Measurements from ENCODE around the gene CARMIL1. TPM values are rescaled to one million over a fixed set of nuclear protein-coding genes. Genes with fewer than 3 reads are reported as not detected.

Gene CARMIL1
- total RNA-seq (2022) (25.9 and 26.5 TPM in 2 replicates), Bru-seq, nascent RNA (percentile 77 among the genes with signal in this experiment), BruChase-seq, experiment 1, labeled RNA remaining after a 2-hour chase (percentile 72 among the genes with signal in this experiment), BruChase-seq, experiment 2, labeled RNA remaining after a 6-hour chase (percentile 69 among the genes with signal in this experiment)
- long read RNA-seq, partial matches to known transcripts, result 1 of 10 reads
- long read RNA-seq, other reads (novel, unspliced or antisense), result 9 of 10 reads

- peak within 1 kb of the TSS; percentile 95 for H3K4me3 ChIP-seq (ENCODE audit: low read depth, low read length)
- Mint-ChIP-seq H3K27ac (ENCODE audit: unreplicated experiment) (peak within 1 kb of the TSS; percentile 87), H3K4me3 (ENCODE audit: unreplicated experiment) (peak within 1 kb of the TSS; percentile 95), H3K36me3 (ENCODE audit: insufficient read depth, unreplicated experiment) (no peaks in the 10 kb centered on the region), H3K4me1 (ENCODE audit: low read depth, unreplicated experiment) (peaks cover 33% of the 10 kb centered on the region), H3K27me3 (ENCODE audit: insufficient read depth, unreplicated experiment) (no peaks in the 10 kb centered on the region), H3K9me3 (ENCODE audit: unreplicated experiment) (no peaks in the 10 kb centered on the region)
- TF ChIP-seq CTCF (IDR thresholded peaks at IDR 0.05; ENCODE audit: insufficient read depth in 1 of 2, low read depth in 1 of 2, low read length in 1 of 2, severe bottlenecking in 1 of 2, unreplicated experiment in 1 of 2), result peak; percentile 53 to 88
- H3K36me3 ChIP-seq (ENCODE audit: control insufficient read depth, insufficient read depth, low read length), result no peaks in the 10 kb centered on the region
- peak; percentile 91 to 93 for DNase-seq
- intact Hi-C loops (cut with micrococcal nuclease; ENCODE audit: unreplicated experiment), result loop anchor here (1.0 to 2.0 kb wide), 4 partner anchors 34 to 211 kb away; no protein-coding TSS in a partner anchor
- no TSS peak for BruUV-seq (replicated peaks)
- CTCF ChIA-PET, result interaction anchor here (0.5 to 2.2 kb wide), 26 partner anchors 13 to 752 kb away, joined by 3 to 38 read pairs (median 4); no protein-coding TSS in a partner anchor
- H3K27me3 ChIP-seq (replicated peaks; ENCODE audit: control insufficient read depth, insufficient read depth, low read length), result no peaks in the 10 kb centered on the region
- POLR2A ChIA-PET, result interaction anchor here (0.5 to 1.5 kb wide), 9 partner anchors 25 to 844 kb away, joined by 3 to 10 read pairs (median 4); no protein-coding TSS in a partner anchor
- peaks cover 8% of the 10 kb centered on the region for H3K4me1 ChIP-seq
- H3K9me3 ChIP-seq, result no peaks in the 10 kb centered on the region
These were observed at the start of gene CARMIL1 for GRCh38 chr6:25278914-25279747. Gene CARMIL1 (plus strand): TSS chr6:25279374. CDS start chr6:25279796, 422 bp downstream.

- no peaks in the 10 kb centered on the region for H3K36me3 Mint-ChIP-seq (ENCODE audit: insufficient read depth, unreplicated experiment)
- Histone ChIP-seq H3K27me3 (replicated peaks; ENCODE audit: control insufficient read depth, insufficient read depth, low read length) (no peaks in the 10 kb centered on the region), H3K36me3 (ENCODE audit: control insufficient read depth, insufficient read depth, low read length) (no peaks in the 10 kb centered on the region), H3K9me3 (no peaks in the 10 kb centered on the region), H3K4me3 (ENCODE audit: low read depth, low read length) (no peak overlapping the region), H3K4me1 (peaks cover 13% of the 10 kb centered on the region)
- H3K27me3 Mint-ChIP-seq (ENCODE audit: insufficient read depth, unreplicated experiment), result no peaks in the 10 kb centered on the region
- H3K4me1 Mint-ChIP-seq (ENCODE audit: low read depth, unreplicated experiment), result peaks cover 8% of the 10 kb centered on the region
- ChIA-PET CTCF (no interaction called here), POLR2A (no interaction called here)
- no TSS peak for BruUV-seq (replicated peaks)
- H3K27ac Mint-ChIP-seq (ENCODE audit: unreplicated experiment), result peak overlapping the region; percentile 42
- DNase-seq, result no peak
- no peak for TF ChIP-seq CTCF (IDR thresholded peaks at IDR 0.05; ENCODE audit: insufficient read depth in 1 of 2, low read depth in 1 of 2, low read length in 1 of 2, severe bottlenecking in 1 of 2, unreplicated experiment in 1 of 2)
- intact Hi-C loops (cut with micrococcal nuclease; ENCODE audit: unreplicated experiment), result no loop called here
- peak overlapping the region; percentile 4 for H3K4me3 Mint-ChIP-seq (ENCODE audit: unreplicated experiment)
- no peaks in the 10 kb centered on the region for H3K9me3 Mint-ChIP-seq (ENCODE audit: unreplicated experiment)
These were observed 49.4 kb upstream of the CARMIL1 start for GRCh38 chr6:25229671-25230321.

GRCh38 chr6:25232479-25232878 lies 46.7 kb upstream of the CARMIL1 start:
- no peak overlapping the region for H3K4me3 ChIP-seq (ENCODE audit: low read depth, low read length)
- Mint-ChIP-seq H3K27me3 (ENCODE audit: insufficient read depth, unreplicated experiment) (no peaks in the 10 kb centered on the region), H3K4me3 (ENCODE audit: unreplicated experiment) (no peak overlapping the region), H3K4me1 (ENCODE audit: low read depth, unreplicated experiment) (peaks cover 8% of the 10 kb centered on the region), H3K36me3 (ENCODE audit: insufficient read depth, unreplicated experiment) (no peaks in the 10 kb centered on the region), H3K27ac (ENCODE audit: unreplicated experiment) (no peak overlapping the region), H3K9me3 (ENCODE audit: unreplicated experiment) (no peaks in the 10 kb centered on the region)
- no TSS peak for BruUV-seq (replicated peaks)
- DNase-seq, result no peak
- no peak for TF ChIP-seq CTCF (IDR thresholded peaks at IDR 0.05; ENCODE audit: insufficient read depth in 1 of 2, low read depth in 1 of 2, low read length in 1 of 2, severe bottlenecking in 1 of 2, unreplicated experiment in 1 of 2)
- intact Hi-C loops (cut with micrococcal nuclease; ENCODE audit: unreplicated experiment), result no loop called here
- H3K36me3 ChIP-seq (ENCODE audit: control insufficient read depth, insufficient read depth, low read length), result no peaks in the 10 kb centered on the region
- H3K4me1 ChIP-seq, result peaks cover 13% of the 10 kb centered on the region
- ChIA-PET CTCF (no interaction called here), POLR2A (interaction anchor here (0.5 kb wide), 1 partner anchor 774 kb away, joined by 5 read pairs; no protein-coding TSS in a partner anchor)
- H3K27me3 ChIP-seq (replicated peaks; ENCODE audit: control insufficient read depth, insufficient read depth, low read length), result no peaks in the 10 kb centered on the region
- no peaks in the 10 kb centered on the region for H3K9me3 ChIP-seq

Data from Caco-2 (cell line).